ENCODE results near the gene GGTA1.
"Not testable (repeated sequence)": the region's sequence is repeated elsewhere in the genome, so short reads cannot be mapped to it uniquely, and the experiment has no call there.

GGTA1 gene

DNA sequence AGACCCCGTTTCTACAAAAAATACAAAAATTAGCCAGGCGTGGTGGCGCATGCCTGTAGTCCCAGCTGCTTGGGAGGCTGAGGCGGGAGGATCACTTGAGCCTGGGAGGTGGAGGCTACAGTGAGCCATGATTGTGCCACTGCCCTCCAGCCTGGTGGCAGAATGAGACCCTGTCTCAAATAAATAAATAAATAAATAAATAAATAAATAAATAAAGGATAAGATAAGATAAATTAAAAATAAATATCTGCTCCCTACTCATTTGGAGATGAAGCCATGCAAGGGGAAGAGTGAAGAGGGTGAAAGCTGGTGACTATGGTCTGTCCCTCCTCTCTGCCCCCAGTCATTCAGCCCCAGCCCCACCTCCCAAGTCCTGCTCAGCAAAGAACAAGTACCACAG lies 41.2 kb downstream of the GGTA1 start:
- not testable (repeated sequence) for DNase-seq

GRCh38 chr9:121455527-121456239 lies 44.0 kb downstream of the GGTA1 start:
- DNase-seq = no peak

DNA sequence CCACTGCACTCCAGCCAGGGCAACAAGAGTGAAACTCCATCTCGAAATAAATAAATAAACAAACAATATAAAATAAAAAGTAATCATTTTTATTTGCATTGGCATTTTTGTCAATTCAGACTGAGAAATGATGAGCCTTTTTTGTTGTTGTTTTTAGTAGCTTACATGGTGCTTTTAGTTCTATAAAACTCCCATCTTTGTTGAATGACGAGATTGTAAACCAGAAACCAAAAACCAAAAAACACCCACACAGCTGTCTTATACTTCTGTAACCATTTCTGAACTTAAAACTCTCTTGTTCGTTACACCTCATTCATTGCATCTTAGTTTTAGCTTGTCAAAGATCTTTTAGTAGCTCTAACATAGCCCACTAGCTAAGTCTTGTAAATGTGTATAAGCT lies 44.7 kb downstream of the GGTA1 start:
- no peak for DNase-seq

DNA sequence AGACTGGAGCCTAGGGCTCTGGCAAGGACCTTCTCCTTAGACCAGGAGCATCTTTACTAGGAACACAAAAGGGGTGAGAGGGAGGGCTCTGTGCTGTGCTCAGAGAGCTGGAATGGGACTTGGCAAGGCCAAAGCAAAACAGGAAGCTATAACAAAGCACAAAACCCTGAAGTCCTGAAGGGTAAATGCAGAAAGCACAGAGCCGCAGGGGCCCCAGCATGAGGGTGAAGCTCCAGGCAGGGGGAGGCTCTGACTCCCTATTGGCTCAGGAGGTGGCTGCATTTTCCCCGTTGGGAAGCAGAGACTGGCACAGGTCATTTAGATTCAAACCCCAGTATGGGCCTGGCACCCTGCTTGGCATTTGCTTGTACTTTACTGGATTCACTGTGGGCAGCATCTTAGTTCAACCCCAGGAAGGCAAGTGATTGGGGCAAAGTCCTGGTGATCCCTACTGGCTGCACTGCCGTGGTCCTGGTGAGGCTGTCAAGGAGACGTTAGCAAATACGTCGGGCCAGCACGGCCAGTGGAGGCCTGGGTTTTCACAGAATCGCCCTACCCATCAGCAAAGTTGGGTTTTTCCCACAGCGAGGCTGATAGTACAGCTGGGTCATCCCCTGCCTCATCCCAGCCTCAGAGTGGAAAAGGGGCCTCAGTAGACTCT lies 46.3 kb downstream of the GGTA1 start:
- DNase-seq = no peak

- DNase-seq = no peak
Observed at GRCh38 chr9:121452085-121452484, 47.6 kb downstream of the GGTA1 start.

GRCh38 chr9:121451586-121451985 lies 48.1 kb downstream of the GGTA1 start:
- no peak for DNase-seq

DNA sequence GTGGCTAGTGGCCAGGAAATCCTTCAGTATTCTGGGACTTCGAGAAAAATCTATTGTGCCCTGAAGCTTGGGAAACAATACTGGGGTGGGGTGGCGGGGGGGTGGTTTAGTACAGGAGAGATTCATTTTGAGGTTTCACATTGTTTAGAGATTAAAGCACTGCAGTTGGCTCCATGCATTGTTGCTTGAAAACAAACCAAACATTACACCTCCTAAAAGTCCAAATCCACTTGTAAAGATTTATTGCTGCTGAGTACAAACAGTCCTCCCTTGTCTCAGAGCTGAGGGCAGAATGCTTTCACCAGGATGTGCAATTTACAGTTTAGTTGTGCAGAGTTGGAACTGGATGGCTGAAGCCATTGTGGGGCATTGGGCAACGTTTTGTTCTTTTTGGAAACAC lies 49.4 kb downstream of the GGTA1 start:
- no peak for DNase-seq

DNA sequence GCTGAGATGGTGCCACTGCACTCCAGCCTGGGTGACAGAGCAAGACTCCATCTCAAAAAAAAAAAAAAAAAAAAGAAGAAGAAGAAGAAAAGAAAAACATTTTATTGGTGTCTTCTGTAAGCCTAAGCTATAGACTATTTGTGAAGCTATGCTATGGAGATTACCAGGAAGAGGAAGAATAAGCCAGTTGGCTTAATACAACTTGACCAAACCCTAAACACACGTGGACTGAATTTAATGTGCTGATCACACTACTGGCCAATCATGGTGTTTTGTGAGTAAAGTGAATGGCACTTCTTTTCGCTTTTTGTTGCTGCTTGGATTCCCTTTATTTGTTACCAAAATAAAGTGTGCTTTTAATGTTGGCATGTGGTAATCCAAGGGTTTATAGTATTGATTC lies 49.9 kb downstream of the GGTA1 start:
- no peak for DNase-seq

- no peak for DNase-seq
Observed at GRCh38 chr9:121447321-121447834, 52.3 kb downstream of the GGTA1 start.

DNA sequence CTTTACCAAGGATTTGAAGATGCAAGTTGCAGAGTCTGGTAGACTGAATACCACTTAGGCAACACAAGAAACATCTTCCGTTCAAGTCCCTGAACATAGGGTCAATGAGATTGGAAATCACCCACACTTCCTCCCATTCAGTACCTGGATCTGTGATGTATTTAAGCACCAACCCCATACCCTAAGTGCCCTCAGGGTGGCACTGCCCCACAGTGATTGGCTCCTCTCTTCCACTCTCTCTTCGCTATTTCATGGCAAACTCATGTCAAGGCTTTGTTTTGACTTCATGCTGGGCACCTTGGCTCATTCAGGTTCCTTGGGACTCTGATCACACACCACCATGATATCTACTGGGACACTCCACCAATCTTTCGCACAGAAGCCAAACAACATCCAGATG lies 53.7 kb downstream of the GGTA1 start:
- no peak for DNase-seq

- no peak for DNase-seq
Observed at GRCh38 chr9:121443981-121444380, 55.7 kb downstream of the GGTA1 start.

- DNase-seq = no peak
Observed at GRCh38 chr9:121441165-121441564, 58.5 kb downstream of the GGTA1 start.

- DNase-seq = no peak
Observed at GRCh38 chr9:121439711-121440664, 59.7 kb downstream of the GGTA1 start.

DNA sequence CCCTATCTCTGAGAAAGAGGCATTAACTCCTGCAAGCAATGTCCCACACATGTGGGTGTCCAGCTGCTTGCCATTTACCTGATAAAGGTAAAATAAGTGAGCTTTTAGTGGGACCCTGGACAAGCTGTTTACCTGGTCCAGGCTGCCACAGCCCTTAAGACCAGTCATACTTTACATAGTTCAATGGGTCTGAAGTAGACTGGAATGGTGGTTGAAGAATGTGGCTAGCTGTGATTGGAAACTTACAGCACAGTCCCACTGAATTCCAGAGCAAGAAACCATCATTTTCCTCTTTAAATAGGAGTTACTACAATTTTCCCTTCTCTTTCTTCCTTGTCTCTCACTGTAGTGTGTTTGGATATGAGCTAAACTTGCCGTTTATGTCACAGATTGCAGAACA lies 60.6 kb downstream of the GGTA1 start:
- no peak for DNase-seq

- DNase-seq = no peak
Observed at GRCh38 chr9:121437891-121438290, 61.8 kb downstream of the GGTA1 start.

DNA sequence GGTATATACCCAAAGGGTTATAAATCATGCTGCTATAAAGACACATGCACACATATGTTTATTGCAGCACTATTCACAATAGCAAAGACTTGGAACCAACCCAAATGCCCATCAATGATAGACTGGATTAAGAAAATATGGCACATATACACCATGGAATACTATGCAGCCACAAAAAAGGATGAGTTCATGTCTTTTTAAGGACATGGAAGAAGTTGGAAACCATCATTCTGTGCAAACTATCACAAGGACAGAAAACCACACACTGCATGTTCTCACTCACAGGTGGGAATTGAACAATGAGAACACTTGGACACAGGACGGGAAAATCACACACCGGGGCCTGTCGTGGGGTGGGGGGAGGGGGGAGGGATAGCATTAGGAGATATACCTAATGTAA lies 62.6 kb downstream of the GGTA1 start:
- DNase-seq = not testable (repeated sequence)

- DNase-seq = no peak
Observed at GRCh38 chr9:121434969-121435368, 64.7 kb downstream of the GGTA1 start.

DNA sequence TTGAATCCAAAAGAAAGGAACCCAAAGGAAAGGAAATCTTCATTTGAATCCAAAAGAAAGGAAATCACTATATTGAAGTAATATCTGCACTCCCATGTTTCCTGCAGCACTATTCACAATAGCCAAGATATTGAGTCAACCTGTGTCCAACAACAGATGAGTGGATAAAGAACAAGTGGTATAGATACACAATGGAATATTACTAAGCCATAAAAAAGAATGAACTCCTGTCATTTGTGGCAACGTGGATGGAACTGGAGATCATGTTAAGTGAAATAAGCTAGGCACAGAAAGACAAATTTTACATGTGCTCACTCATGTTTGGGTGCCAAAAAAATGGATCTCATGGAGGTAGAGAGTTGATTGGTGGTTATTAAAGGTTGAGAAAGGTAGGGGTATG lies 71.7 kb downstream of the GGTA1 start:
- no peak for DNase-seq

DNA sequence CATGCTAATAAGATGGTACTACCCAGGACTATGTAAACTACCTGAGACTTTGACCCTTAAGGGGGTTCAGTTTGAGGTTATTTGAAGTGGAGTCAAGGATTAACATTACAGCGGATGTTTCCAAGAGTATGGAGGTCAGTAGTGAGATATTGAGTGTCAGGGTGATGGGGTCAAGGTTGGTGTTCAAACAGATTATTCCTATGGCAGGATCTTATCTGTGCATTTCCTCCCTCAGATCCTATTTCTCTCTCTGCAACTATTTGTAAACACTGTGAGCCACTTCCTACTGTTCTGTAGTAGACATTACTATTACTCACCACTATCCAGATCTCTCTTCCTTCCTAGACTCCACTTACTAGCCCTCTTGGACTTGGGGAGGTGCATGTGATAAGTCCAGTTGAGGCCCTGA lies 75.6 kb downstream of the GGTA1 start:
- DNase-seq = no peak

GRCh38 chr9:121411993-121412392 lies 87.7 kb downstream of the GGTA1 start:
- DNase-seq = no peak

DNA sequence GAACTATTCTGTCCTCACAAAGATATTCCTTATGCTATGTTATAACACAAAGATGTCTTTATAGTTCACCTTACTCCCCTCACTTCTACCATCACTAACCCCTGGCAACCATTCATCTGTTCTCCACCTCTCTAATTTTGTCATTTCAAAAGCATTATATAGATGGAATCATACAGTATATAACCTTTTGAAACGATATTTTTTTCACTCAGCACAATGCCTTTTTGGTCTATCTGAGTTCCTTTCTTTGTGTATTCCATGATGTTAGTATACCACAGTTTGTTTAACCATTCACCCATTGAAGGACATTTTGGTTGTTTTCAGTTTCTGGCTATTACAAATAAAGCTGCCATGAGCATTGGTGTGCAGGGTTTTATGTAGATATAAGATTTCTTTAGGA lies 93.7 kb downstream of the GGTA1 start:
- no peak for DNase-seq

Data from right kidney (tissue), 1 donor.